Erythroblast (primary cell): Measurements from ENCODE around the gene ERAL1.

Experiments used
- DNase-seq, 2 experiments: peaks; one replicate each; lab custom pipeline; 2025; lab: John Stamatoyannopoulos, UW
- GATA1 ChIP-seq: IDR thresholded peaks from 2 replicates; pipeline ENCODE4 v1.6.1; 2011; ENCODE audit warnings: low read depth, mild to moderate bottlenecking, control low read depth, low read length, moderate library complexity
- POLR2A ChIP-seq: IDR thresholded peaks from 2 replicates; pipeline ENCODE4 v1.6.1; 2011; ENCODE audit warnings: mild to moderate bottlenecking, low read length

The ERAL1 gene

DNA sequence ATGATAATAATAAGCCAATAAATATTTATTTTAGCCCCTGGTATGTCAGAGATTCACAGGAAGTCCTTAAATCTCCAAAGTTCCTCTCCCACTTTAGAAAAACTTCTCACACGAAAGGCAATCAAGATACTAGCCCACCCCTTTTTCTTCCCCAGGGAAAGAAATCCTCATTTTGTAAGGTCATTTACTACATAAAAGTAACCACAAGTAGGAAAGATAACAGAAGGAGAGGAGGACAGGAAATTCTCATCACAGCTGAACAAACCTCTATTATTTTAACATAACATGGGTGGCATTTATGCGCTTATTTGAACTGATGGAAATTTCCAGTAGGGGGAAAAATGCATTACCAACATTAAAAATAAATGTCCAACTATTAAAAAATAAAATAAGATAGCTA is 15.6 kb upstream of the ERAL1 start:
- no peak for DNase-seq
- TF ChIP-seq POLR2A (no peak), GATA1 (no peak)

DNA sequence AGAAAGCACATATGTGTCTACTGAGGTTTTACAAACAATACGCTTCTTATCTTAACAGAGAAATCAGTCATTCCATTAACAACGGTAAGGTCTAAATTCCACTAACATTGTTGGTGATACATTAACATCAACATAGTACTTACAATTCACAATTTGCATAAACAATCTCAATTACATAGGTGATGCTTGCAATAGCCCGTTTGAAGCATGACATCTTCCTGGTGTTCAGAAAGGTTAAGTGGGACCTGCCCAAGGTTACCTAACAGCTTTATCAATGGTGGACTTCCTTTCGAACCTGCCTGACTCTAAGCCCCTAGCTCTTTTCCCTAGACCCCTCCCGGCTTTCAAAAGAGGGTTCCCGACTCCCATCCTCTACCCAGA is 12.9 kb upstream of the ERAL1 start:
- TF ChIP-seq GATA1: no peak
- peak; percentile 23 for TF ChIP-seq POLR2A
- DNase-seq: peak; percentile 42 to 75

DNA sequence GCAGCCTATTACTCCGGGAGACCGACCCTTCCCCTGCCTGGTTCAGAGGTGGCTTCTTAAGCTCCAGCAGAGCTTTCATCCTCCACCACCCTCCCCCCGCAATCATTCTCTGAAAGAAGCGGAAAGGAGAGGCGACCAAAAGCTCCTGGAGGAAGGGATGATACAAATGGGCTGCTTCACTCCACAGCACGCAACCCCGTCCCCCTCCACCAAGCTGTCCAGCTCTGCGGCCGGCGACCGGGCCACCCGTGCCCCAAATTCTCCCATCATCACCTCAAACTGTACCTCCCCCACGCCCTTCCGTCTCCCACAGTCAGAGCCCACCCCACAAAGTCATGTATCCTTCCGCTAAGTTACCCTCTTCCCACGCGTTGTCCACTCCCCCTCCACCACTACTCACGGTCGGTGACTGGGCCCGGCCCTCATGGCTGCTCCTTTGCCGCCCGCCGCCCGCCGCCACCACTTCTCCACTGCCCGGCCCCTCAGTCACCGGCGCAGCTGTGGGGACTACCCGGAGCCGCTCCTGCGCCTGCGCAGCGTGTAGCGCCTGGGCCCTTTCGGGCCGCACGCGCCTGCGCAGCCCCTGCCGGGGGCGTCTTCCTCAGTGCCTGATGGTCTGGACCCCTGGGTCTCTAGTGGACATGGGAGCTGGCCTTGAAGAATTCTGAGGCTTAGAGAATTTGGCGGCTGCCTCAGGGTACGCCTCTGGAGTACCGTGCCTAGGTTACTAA is 12.4 kb upstream of the ERAL1 start, which contains the start of gene FAM222B:
Gene FAM222B, minus strand, starts transcription at position 509 of the 731 bp plus-strand sequence. CDS start 76,123 bp downstream, outside the sequence.
- peak; percentile 56 for TF ChIP-seq POLR2A
- no peak for TF ChIP-seq GATA1
- peak; percentile 89 to 90 for DNase-seq

DNA sequence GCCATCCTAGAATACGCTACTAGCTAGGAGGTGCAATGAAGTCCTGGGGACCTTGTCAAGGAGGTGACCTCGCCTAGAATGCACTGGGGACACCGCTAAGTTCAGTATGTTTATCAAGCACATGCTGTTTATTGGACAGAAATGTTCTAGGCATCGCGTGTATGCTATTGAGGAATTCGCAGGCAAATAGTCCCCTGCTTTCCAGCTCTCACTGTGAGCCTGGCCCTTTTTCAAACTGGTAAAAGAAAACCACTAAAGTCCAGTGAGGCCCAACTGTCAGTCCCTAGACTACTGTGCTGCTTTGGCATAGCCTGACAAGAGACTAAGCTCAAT is 11.0 kb upstream of the ERAL1 start:
- peak; percentile 47 for TF ChIP-seq POLR2A
- no peak for TF ChIP-seq GATA1
- DNase-seq: peak; percentile 25 to 61

DNA sequence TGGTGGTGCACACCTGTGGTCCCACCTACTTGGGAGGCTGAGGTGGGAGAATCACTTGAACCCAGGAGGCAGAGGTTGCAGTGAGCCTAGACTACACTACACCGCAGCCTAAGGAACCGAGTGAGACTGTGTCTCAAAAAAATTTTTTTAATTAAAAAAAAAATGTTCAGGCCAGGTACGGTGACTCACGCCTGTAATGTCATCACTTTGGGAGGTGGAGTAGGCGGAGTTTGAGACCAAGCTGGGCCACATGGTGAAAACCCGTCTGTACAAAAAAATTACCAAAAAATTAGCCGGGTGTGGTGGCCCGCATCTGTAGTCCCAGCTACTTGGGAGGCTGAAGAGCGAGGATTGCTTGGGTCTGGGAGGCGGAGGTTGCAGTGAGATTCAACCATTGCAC is 8.6 kb upstream of the ERAL1 start:
- DNase-seq: peak in 1 of 2 experiments; percentile 65
- TF ChIP-seq POLR2A (no peak), GATA1 (no peak)

DNA sequence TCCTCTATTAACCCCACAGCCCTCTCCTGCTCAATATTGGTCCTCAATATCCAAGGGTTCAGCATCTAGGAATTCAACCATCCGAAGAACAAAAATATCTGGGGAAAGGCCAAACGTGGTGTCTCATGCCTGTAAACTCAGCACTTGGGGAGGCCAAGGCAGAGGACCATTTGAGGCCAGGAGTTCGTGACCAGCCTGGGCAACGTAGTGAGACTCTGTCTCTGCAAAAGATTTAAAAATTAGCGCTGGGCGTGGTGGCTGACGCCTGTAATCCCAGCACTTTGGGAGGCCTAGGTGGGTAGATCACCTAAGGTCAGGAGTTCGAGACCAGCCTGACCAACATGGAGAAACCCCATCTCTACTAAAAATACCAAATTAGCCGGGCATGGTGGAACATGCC is 8.1 kb upstream of the ERAL1 start:
- peak; percentile 53 for TF ChIP-seq POLR2A

DNA sequence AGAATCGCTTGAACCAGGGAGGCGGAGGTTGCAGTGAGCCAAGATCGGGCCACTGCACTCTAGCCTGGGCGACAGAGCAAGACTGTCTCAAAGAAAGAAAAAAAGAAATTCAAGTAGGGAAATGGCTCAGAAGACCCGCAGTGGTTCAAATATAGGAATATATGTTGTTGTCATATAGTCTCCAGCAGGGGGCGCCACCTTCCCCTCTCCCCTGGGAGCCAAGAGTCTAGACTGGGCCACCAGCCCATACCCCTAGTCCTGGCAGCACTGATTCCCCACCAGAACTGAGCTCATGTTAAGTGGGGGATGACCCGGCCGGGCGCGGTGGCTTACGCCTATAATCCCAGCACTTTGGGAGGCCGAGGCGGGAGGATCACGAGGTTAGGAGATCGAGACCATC is 6.1 kb upstream of the ERAL1 start:
- peak; percentile 67 to 77 for DNase-seq

More for the DNA sequence above, 8.1 kb upstream of the ERAL1 start:
- peak in 1 of 2 experiments; percentile 64 for DNase-seq

DNA sequence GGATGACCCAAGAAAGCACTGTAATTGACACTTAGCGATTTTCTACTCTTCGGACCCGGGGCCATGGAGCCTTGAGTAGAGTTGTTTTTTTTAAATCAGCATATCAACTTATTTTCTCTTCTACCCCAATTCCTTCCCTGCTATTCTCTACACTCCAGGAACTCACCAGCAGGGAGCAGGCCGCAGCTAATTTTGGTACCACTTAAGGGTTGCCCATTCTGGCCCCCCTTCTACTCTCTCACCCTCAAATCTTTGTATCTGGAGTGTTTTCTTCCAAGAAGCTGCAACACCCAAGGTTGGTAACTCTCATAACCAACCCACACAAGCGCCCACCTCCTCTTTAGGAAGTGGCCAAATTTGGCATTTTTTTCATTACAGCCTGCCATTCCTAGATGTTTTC is 5.5 kb upstream of the ERAL1 start:
- DNase-seq: peak; percentile 68 to 69
- TF ChIP-seq GATA1 (no peak), POLR2A (peak; percentile 19)

DNA sequence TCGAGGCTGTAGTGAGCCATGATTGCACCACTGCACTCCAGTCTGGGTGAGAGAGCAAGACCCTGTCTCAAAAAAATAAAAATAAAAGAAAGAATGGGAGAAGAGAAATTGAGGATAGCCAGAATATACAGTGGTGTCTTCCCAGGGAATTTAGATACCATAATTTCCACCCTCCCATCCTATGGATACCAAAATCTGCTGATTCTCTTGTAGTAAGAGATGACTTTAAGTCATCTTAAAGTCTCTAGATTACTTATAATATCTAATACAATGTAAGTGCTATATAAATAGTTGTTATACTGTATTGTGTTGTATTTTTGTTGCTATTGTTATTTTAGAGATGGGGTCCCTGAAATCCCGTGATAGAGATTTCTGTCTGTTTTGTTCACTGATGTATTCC is 1.5 kb upstream of the ERAL1 start:
- TF ChIP-seq POLR2A (no peak), GATA1 (no peak)
- DNase-seq: peak in 1 of 2 experiments; percentile 50

DNA sequence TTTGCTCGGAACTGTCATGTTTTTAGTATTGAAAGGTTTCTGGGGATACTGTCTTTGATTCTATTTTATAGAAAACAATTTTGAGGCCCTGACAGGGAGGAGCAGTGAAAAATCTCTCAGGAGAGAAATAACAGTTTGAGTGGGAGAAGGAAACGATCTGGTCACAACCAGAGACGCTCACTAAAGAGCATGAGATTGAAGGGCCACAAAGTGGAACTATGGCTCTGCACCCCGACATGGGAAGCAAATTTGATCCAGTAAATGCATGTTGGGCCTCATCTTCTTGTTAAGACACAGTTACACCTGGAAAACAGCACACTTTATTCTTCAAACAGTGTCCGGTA is 492 bp downstream of the ERAL1 start:
- no peak for TF ChIP-seq POLR2A
- DNase-seq: peak; percentile 46 to 63

DNA sequence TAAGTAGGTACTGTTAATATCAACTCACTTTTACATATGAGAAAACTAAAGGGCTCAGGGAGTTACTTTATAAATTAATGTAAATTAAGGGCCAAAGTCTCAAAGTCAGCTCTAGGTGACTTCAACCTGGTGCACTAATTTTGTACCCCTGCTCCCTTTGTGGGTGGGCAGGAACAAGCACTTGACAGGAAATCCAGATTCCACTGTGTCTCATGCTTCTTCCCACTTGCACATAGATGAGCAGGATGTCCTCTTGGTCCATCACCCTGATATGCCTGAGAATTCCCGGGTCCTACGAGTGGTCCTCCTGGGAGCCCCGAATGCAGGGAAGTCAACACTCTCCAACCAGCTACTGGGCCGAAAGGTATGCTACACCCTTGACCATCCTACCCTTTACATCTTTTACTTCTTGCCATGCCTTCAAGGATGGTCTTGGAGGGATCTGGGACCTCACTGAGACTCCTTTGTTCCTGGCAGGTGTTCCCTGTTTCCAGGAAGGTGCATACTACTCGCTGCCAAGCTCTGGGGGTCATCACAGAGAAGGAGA is 1.3 kb downstream of the ERAL1 start:
- TF ChIP-seq GATA1 (no peak), POLR2A (peak; percentile 84)
- DNase-seq: peak; percentile 38 to 59

DNA sequence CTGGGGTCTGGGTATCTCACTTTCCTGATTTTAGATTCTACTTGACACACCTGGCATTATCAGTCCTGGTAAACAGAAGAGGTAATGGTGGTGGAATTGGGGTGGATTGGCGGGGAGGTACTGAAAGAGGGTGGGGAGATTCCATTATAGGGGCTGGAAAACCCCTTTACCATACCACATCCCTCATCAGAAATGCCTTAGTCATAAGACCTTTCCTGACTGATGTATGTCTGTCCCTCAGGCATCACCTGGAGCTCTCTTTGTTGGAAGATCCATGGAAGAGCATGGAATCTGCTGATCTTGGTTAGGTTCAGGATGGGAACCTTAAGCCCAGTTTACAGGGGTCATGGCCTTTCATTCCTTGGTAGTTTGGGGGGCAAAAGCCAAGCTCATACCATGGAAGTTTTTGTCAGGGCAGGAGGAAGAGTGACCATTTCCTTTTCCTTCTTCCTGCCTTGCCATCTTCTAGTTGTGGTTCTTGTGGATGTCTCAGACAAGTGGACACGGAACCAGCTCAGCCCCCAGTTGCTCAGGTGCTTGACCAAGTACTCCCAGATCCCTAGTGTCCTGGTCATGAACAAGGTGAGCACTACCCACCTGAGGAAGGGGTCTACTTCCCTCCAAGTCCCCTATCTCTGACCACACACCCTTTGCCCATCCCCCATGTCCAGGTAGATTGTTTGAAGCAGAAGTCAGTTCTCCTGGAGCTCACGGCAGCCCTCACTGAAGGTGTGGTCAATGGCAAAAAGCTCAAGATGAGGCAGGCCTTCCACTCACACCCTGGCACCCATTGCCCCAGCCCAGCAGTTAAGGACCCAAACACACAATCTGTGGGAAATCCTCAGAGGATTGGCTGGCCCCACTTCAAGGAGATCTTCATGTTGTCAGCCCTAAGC is 3.3 kb downstream of the ERAL1 start:
- peak; percentile 60 to 65 for DNase-seq

DNA sequence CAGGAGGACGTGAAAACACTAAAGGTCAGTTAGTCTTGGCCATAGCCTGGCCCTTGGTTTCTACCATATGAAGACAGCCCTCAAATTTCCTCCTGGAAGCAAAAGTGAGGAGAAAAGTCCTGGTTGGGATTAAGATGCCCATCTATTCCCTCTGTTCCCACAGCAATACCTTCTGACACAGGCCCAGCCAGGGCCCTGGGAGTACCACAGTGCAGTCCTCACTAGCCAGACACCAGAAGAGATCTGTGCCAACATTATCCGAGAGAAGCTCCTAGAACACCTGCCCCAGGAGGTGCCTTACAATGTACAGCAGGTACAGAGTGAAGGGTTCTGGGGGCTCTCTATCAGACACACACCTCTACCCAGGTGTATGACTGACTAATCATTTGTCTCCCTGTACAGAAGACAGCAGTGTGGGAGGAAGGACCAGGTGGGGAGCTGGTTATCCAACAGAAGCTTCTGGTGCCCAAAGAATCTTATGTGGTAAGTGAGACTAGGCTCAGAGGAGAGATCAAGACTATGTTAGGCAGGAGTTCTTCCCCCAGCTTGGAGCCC is 4.1 kb downstream of the ERAL1 start:
- no peak for TF ChIP-seq GATA1
- peak; percentile 44 for TF ChIP-seq POLR2A

More for the DNA sequence above, 3.3 kb downstream of the ERAL1 start:
- TF ChIP-seq GATA1: no peak
- TF ChIP-seq POLR2A: peak; percentile 73

DNA sequence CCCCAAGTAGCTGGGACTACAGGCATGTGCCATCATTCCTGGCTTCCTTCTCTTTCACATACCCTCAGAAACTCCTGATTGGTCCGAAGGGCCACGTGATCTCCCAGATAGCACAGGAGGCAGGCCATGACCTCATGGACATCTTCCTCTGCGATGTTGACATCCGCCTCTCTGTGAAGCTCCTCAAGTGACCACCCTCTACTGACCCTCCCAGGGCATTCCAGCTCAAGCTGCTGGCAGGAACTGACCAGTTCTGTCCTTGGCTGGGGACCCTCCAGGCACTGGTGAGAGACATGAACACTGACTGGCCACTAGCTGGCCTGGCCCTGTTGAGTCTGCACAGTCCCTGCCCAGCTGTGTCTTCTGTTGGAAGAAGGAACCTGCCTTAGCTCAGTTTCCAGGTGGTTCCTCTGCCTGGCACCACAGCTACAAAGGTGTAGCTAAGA is 5.6 kb downstream of the ERAL1 start:
- TF ChIP-seq GATA1 (no peak), POLR2A (peak; percentile 91)
- peak; percentile 78 to 81 for DNase-seq

More for the DNA sequence above, 4.1 kb downstream of the ERAL1 start:
- peak; percentile 60 to 74 for DNase-seq
